Activated T-helper 1 cell treated with anti-CD3 and anti-CD28 coated beads, Interleukin-2, amount 50 U/mL, for 16 hours (primary cell): ENCODE data around the gene DMRTC2.

Experiments used
- DNase-seq, 2 donors: peaks; one replicate each; pipeline ENCODE4 v3.0.0-alpha.2; 2020; ENCODE audit warnings: low read depth in 1 of 2, low spot score in 1 of 2

Gene DMRTC2

DNA sequence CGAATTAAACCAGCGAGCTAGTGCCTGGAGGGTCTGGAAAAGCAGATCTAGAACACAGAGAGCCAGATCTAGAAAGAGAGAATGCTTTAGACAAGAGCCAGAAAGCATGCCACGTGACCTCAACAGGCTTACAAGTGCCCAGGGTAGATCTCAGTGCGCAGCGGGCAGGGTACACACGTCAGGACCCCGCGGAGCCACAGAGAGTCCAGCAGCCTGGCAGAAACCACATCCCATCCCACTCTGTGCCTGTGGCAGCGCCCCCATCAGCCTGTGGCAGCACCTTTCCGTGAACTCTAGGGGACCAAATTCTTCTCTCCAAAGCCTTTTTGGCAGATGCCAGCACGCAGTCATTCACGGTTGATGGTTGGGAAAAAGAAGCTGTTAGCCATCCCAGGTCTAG, 44.1 kb downstream of the DMRTC2 start:
- DNase-seq = no peak

DNA sequence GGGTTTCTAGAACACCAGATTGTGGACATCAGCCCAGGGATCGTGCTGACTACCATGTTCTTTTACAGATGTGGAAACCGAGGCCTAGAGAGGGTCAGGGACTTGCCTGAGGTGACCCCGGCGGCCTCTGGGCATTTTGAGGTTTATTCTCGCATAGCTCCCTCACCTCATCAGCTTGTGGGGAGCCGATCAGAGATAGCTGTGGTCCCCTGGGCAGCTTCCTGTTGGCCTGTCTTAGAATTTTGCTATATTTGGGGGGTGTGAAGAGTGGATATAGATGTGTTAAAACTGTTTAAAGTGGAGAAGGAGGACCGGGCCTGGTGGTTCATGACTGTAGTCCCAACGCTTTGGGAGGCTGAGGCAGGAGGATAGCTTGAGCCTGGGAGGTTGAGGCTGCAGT, 45.1 kb downstream of the DMRTC2 start:
- DNase-seq = no peak

DNA sequence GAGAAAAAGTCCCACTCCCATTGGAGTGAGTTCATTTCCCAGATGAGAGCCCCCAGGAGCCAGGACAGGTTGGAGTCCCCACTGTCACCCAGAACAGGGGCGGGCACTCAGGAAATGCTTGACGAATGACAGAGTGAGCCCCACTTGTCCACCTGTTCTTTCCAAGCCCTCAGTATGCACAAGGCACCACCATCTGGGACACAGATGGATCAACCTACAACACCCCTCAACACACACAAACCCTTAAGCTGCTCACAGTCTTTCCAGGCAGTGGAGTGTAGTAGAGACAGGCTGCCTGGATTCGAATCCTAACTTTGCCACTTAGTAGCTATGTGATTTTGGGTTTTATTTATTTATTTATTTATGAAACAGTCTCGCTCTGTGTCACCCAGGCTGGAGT, 46.1 kb downstream of the DMRTC2 start:
- no peak for DNase-seq

DNA sequence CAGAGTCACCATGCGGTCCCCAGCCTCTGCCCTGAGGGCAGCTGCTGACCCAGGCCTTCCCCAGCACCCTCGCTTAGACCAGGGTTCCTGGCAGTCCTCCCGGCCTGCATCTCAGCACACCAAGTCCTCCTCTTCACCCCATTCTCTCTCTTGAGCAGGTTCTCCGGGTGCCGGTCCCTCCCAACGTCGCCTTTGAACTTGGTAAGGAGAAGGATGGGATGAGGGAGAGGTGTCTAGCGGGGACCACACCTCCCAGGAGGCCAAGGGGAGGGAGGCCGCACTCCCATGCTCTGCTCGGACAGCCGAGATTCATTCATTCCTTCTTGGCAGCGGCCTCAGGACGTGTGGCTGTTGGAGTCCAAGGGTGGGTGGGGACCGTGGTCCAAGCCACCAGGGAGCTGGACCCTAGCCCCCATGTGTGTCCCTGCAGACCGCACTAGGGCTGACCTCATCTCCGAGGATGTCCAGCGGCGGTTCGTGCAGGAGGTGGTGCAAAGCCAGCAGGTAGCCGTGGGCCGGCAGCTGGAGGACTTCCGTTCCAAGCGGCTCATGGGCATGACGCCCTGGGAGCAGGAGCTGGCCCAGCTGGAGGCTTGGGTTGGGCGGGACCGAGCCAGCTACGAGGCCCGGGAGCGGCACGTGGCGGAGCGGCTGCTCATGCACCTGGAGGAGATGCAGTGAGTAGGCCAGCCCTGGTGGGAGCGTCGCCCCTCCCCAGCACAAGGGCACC, 47.5 kb downstream of the DMRTC2 start:
- DNase-seq = no peak

DNA sequence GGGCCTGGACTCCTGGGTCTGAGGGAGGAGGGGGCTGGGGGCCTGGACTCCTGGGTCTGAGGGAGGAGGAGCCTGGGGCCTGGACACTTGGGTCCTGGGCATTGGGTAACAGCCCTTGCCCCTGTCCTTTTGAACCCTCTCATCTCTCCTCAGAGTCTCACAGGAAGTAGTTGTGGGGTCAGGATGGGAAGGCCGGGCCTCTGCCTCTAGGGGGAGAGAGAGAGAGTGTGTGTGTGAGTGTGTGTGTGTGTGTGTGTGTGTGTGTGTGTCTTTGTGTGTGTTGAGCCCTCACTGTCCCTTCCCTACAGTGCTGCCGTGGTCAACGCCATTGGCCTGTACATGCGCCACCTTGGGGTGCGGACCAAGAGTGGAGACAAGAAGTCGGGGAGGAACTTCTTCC, 49.1 kb downstream of the DMRTC2 start:
- no peak for DNase-seq

DNA sequence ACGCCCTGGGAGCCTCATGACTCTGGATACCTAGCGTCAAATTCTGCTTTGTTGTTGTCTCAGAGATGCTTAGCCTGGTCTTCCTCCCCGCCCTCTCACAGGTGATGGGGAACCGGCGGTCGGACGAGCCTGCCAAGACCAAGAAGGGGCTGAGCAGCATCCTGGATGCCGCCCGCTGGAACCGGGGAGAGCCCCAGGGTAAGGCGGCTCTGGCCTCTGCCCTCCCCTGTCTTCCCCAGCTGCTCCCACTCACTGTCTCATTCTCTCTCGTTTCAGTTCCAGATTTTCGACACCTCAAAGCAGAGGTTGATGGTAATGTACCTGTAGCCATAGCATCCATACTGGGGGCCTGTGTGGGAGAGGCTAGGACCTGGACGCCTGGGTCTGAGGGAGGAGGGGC, 49.5 kb downstream of the DMRTC2 start:
- no peak for DNase-seq

DNA sequence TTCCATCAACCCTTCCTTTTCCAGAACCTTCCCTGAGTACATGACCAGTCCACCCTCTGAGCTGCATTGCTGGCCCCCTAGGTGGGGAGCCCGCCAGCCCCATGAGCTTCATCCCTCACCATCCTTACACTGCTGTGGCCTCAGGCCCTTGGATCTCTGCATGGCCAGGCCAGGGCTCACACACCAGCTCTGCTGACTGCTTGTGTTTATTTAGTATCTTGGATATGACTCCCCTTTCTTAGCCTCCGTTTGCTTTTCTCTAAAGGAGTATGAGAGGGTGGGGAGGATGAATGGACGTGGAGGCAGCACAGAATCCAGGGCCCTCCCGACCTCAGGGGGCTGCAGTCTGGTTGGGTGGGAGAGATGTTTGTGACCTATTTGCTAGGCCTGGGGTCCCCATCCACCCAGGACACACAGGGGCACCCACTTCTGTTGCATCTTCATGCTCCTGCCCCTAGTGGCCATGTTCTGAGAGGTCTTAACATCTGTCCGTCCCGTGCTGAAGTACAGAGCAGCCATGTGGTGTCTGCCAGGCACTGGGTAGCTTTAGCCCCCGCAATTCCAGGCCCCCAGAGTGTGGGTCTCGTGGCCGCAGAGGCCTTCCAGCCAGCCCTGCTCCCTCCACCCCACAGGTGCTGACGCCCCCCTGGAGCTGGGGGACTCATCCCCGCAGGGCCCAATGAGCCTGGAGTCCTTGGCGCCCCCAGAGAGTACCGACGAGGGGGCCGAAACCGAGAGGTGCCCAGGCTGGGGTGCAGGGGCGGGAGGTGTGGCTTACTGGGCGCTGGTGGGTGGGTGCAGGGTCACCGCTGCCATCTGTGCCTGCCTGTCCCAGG, 51.1 kb downstream of the DMRTC2 start:
- DNase-seq = no peak

DNA sequence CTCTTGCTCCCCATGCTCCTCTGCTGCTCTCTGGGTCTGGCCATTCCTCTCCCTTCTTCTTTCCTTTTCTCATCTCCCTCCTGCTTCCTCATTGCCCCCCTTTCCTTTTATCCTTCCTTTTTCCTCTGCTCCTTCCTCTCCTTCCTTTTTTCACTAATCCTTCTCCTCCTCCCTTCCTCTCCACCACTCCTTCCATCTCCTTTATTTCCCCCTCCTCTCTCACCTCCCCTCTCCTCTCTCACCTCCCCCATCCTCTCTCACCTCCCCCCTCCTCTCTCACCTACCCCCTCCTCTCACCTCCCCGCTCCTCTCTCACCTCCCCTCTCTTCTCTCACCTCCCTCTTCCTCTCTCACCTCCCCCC, 51.7 kb downstream of the DMRTC2 start:
- no peak for DNase-seq

DNA sequence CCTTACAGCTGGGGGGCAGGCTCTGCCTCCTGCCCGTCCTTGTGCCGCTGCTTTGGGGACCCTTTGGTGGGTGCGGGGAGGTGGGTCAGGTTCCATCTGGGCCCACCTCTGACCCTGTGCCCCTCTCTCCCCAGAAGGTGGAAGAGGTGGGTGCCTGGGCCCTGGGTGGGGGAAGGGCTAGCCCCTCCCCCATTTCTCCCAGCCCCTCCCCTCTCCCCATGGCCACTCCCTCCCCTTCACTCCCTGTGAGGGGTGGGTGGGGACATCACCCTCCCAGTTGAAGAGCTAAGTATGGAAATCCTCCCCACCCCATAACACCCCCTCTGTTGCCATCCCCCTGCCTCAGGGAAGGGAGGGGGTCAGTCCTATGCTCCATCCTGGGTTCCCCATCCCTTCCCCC, 52.3 kb downstream of the DMRTC2 start:
- no peak for DNase-seq

DNA sequence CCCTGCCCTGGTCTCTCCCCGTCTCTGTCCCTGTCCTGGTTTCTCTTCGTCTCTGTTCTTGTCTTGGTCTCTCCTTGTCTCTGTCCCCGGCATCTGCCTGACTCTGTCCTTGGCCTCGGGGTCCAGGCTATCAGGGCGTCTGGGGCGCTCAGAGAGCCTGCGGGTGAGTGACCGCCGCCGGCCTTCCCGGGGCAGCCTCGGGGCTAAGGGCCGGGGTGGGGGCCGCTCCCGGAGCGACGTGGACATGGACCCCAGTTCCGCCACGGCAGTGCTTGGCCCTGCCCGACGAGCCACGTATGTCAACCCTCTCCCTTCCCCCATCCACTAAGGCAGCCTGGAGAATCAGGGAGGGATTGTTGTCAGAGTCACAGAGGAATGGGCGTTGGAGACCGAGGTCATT, 53.0 kb downstream of the DMRTC2 start:
- DNase-seq = no peak

DNA sequence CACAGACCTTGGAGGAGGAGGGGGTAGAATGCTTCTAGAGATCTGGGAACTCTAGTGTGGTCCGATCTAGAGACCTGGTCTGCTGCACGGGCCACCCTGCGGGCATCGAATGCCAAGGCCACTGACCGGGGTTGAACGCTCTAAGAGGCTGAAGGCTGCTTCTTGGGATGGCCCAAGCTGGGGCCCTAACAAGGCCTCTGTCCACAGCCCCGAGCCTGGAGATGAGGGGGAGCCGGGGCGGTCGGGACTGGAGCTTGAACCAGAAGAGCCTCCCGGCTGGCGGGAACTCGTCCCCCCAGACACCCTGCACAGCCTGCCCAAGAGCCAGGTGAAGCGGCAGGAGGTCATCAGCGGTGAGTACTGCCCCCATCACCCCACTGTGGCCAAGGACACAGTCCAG, 53.4 kb downstream of the DMRTC2 start:
- DNase-seq = no peak
